Neutrophil (primary cell): ENCODE data around the gene INCA1.

ENCODE experiments used
- H3K27ac ChIP-seq: fragments of 200-600 bp; sonication (generic); 2 replicates; pipeline ENCODE4 v1.5.1; 2016; ENCODE audit warnings: mild to moderate bottlenecking, moderate library complexity
- H3K27me3 ChIP-seq: fragments of 200-600 bp; sonication (generic); 2 replicates; pipeline ENCODE4 v1.6.0; 2016; ENCODE audit warnings: mild to moderate bottlenecking
- H3K36me3 ChIP-seq: fragments of 200-600 bp; sonication (generic); 2 replicates; pipeline ENCODE4 v1.5.1; 2017
- H3K4me1 ChIP-seq, 2 experiments: fragments of 200-600 bp in 1 of 2; sonication (generic) in 1 of 2; 1 replicate in 1 of 2; 2 replicates in 1 of 2; pipeline versions ENCODE4 v1.5.1 to v1.6.1; 2013 to 2016; ENCODE audit warnings: low read depth in 1 of 2, low read length in 1 of 2, mild to moderate bottlenecking in 1 of 2, moderate library complexity in 1 of 2; ENCODE audit not compliant: control insufficient read depth in 1 of 2, insufficient read depth in 1 of 2
- H3K4me3 ChIP-seq, 2 experiments: fragments of 200-600 bp in 1 of 2; sonication (generic) in 1 of 2; 1 replicate in 1 of 2; 2 replicates in 1 of 2; pipeline ENCODE4 v1.5.1; 2013 to 2016; ENCODE audit warnings: low read depth in 1 of 2, low read length in 1 of 2, mild to moderate bottlenecking in 1 of 2, moderate library complexity in 1 of 2
- H3K9me3 ChIP-seq: fragments of 200-600 bp; sonication (generic); 2 replicates; pipeline ENCODE4 v1.5.1; 2016
- TF ChIP-seq, protein P1 (sequence below): fragments of 200-600 bp; sonication (generic); IDR thresholded peaks from 2 replicates; pipeline ENCODE4 v1.5.1; 2016; ENCODE audit warnings: antibody characterized with exemption

The INCA1 gene

DNA sequence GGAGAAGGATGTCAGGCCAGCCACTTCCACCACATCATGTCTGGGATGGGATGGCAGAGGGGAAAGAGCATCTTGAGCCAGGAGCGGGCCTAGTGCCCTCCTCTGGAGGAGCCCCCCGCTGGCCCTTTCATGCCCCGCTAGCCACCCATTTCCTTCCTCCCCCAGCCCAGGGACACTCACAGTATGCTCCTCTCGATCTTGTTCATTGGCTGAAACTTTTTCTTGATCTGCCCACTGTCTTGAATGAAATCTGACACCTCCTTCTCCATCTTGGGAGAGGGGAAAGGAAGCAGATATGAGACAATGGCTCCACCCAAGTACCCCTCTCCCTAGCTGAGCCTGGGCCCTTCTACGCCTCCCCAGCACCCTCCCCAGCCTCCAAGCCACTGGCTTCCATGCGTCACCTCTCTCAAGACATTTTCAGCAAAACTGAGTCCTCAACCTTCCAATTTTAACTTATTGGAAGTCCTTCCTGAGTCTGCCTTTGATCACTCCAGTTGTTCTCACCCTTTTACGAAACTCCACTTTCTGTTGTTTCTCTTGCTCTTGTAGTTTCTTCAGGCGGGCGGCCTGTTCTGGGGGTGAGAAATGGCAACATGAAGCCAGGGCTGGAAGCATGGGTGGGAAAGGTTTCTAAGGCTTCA lies 36.9 kb downstream of the INCA1 start:
- Histone ChIP-seq H3K9me3 (no peaks in the 10 kb centered on the region), H3K27me3 (no peaks in the 10 kb centered on the region), H3K4me1 (peaks cover under 1 to 7% of the 10 kb centered on the region in 2 experiments), H3K4me3 (no peak overlapping the region), H3K36me3 (peaks cover 12% of the 10 kb centered on the region), H3K27ac (no peak overlapping the region)
- TF ChIP-seq, protein P1, sequence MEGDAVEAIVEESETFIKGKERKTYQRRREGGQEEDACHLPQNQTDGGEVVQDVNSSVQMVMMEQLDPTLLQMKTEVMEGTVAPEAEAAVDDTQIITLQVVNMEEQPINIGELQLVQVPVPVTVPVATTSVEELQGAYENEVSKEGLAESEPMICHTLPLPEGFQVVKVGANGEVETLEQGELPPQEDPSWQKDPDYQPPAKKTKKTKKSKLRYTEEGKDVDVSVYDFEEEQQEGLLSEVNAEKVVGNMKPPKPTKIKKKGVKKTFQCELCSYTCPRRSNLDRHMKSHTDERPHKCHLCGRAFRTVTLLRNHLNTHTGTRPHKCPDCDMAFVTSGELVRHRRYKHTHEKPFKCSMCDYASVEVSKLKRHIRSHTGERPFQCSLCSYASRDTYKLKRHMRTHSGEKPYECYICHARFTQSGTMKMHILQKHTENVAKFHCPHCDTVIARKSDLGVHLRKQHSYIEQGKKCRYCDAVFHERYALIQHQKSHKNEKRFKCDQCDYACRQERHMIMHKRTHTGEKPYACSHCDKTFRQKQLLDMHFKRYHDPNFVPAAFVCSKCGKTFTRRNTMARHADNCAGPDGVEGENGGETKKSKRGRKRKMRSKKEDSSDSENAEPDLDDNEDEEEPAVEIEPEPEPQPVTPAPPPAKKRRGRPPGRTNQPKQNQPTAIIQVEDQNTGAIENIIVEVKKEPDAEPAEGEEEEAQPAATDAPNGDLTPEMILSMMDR: no peak

DNA sequence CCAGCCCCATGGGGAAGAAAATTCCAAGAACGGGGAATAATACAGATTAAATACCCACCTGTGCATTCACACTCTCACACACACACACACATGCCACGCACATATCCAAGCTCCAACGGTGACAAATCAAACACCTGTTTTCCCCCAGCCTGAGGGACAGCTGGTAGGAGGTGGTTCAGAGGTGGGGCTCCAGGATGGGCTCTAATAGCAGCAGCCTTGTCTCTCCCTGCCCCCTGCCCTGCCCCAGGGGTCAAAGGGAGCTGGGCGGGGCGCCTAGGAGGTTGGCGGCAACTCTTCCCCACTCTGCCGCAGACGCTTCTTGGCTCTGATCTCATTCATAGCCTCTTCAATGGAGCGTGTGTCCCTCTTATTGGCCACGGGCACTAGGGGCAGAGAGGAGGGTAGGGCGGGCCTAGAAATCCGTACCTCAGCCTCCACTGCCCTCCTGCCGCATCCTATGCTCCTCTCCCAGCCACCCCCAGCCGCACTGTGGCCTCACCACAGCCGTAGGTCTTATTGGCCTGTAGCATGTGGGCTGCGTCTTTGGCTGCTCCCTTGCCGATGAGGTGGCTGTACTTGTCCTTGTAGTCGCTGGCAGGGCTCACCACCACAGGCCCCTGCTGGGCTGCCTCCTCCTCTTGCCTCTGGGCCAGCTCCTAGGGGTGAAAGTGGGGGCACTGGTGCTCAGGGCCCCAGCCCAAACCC lies 37.9 kb downstream of the INCA1 start:
- H3K27me3 ChIP-seq: no peaks in the 10 kb centered on the region
- TF ChIP-seq, protein P1: no peak
- peaks cover 12% of the 10 kb centered on the region for H3K36me3 ChIP-seq
- H3K4me3 ChIP-seq: no peak overlapping the region
- peaks cover 0 to 6% of the 10 kb centered on the region in 2 experiments for H3K4me1 ChIP-seq
- no peaks in the 10 kb centered on the region for H3K9me3 ChIP-seq
- H3K27ac ChIP-seq: no peak overlapping the region

DNA sequence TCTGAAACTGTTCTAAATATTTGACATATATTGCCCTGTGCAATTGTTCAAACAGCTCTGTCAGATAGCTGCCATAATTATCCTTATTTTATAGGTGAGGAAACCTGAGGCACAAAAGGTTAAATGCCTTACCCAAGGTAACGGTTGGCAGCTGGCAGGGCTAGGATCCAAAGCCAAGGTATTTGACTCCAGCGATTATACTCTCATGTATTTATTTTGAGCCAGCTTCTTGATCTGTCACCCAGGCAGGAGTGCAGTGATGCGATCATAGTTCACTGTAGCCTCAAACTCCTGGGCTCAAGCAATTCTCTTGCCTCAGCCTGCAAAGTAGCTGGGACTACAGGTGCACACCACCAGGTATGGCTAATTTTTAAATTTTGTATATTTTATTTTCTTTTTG lies 39.2 kb downstream of the INCA1 start:
- no peaks in the 10 kb centered on the region for H3K9me3 ChIP-seq
- TF ChIP-seq, protein P1: no peak
- H3K27me3 ChIP-seq: no peaks in the 10 kb centered on the region
- peaks cover 0 to 6% of the 10 kb centered on the region in 2 experiments for H3K4me1 ChIP-seq
- H3K4me3 ChIP-seq: no peak overlapping the region
- H3K36me3 ChIP-seq: peaks cover 12% of the 10 kb centered on the region
- H3K27ac ChIP-seq: no peak overlapping the region

DNA sequence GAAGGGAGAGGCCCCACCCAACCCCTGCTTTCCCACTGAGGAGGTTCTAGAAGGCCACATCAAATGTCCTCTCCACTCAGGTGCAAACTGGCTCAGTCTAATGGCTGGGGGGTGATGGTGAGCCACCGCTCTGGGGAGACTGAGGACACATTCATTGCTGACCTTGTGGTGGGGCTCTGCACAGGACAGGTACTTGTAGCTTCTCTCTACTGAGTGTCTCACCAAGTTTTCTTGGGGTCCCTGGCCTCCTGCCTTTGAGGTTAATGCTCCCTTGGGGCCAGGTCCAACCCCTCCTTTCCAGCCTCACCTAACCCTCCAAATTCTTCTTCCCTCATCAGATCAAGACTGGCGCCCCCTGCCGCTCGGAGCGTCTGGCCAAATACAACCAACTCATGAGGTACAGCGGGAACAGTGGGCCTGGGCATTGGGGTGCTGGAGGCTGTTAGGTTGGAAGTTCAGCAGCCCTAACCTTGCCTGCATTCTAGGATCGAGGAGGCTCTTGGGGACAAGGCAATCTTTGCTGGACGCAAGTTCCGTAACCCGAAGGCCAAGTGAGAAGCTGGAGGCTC lies 40.7 kb downstream of the INCA1 start:
- H3K27me3 ChIP-seq: no peaks in the 10 kb centered on the region
- TF ChIP-seq, protein P1: no peak
- no peak overlapping the region for H3K4me3 ChIP-seq
- H3K4me1 ChIP-seq: peaks cover 2 to 8% of the 10 kb centered on the region in 2 experiments
- H3K27ac ChIP-seq: no peak overlapping the region
- no peaks in the 10 kb centered on the region for H3K9me3 ChIP-seq
- H3K36me3 ChIP-seq: peaks cover 12% of the 10 kb centered on the region

DNA sequence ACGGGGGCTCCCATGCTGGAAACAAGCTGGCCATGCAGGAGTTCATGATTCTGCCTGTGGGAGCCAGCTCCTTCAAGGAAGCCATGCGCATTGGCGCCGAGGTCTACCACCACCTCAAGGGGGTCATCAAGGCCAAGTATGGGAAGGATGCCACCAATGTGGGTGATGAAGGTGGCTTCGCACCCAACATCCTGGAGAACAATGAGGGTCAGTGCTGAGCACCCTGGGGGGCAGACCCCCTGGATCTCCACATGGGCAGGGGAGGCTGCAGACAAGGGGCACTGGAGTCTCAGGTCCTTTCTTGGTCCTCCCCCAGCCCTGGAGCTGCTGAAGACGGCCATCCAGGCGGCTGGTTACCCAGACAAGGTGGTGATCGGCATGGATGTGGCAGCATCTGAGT lies 42.2 kb downstream of the INCA1 start:
- H3K4me1 ChIP-seq: peaks cover 17 to 23% of the 10 kb centered on the region in 2 experiments
- no peak overlapping the region for H3K4me3 ChIP-seq

More for the DNA sequence above, 42.2 kb downstream of the INCA1 start:
- H3K27me3 ChIP-seq: no peaks in the 10 kb centered on the region
- no peak overlapping the region for H3K27ac ChIP-seq
- H3K36me3 ChIP-seq: peaks cover 11% of the 10 kb centered on the region
- no peaks in the 10 kb centered on the region for H3K9me3 ChIP-seq
- TF ChIP-seq, protein P1: no peak
